ELF-1 (cell line): ENCODE results near the gene LRRC46.

ENCODE experiments used
- DNase-seq: peaks from one replicate; pipeline ENCODE4 v3.0.0-alpha.2; 2016; ENCODE audit warnings: low read depth, low spot score

The LRRC46 gene

DNA sequence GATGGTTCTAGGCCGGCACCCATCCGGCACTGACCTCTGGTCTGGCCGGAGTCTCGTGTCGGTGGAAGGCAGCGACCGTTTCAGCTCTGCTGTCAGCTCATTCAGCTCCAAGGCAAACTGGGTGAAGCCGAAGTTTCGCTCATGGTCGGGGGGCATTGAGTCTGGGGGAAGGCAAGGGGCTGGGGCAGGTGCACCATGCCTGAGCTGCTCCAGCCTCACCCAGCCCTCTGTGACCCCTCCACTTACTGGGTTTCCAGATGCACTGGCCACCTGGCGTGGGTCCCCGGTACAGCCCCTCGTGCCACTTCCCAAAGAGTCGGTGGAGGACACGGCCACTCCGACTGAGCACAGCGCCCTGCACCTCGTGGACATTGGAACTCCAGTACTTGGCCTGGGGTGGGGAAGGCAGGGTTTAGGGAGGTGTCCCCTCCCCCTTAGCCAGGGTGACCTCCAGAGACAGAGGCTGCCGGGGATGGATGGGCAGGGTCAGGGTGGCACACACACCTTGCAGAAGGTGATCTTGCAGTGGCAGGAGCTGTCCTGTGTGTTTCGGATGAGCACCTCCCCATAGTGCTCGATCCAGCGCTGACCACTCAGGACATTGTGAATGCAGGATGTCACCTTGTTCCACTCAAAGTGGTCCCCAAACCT, 22.5 kb upstream of the LRRC46 start:
- no peak for DNase-seq

DNA sequence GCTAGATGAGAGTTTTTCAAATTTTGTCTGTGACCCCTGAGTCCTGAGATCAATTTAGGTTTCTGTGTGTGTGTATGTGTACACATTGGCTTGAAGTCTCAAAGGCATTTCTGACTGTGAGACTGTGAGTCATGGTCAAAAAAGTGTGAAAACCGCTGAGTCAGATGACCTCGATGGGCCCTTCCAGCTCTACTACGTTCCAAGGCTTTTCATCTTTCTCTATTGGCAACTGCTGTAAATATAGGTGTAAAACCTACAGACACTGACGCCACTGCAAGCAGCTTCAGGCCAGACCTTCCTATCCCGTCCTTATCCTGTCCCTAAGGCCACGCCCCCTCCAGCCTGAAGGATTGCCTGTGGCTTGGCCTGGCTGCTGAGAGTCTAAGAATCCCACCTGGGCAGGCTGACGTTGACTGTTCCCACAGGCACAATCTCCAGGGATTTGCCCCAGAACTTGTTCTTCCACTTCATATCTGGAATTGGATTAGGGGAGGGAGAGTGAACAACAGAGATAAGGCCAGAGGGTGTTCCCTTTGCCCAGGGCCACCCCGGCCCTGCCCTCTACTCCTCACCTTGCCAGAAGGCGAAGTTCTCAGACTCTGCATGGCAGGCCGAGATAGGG, 21.2 kb upstream of the LRRC46 start:
- peak; percentile 93 for DNase-seq

DNA sequence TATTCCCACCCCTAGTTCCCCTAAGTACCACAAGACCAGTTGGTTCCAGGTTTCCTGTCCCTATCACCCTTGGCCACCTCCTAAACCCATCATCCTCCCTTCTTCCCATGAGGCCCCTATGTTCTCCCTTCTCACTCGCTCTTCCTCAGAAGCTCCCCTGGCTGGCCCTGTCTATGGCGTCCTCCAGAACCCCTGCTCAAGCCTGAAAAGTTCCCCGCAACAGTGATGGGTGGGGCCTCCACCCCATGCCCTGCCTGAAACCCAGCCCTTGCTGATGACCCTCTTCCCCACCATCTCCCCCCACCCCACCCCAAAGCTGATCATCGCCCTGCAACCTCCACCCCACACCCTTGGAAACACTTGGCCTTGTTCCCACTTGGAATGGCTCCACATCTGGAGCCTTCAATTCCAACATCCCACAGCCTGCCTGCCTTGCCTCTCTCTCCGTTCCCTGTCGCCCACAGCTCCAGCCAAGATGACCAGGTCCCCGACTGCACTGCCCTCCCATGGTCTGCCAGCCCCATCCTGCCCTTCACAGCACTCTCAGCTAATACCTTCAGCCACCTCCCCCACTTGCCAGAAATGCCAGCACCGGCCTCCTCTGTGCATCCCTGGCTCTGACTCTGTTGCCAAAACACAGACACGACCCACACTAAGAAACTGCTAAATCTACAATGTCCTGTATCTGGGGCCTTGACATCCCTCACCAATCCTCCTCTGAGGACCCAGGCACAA, 20.4 kb upstream of the LRRC46 start:
- DNase-seq, result no peak

DNA sequence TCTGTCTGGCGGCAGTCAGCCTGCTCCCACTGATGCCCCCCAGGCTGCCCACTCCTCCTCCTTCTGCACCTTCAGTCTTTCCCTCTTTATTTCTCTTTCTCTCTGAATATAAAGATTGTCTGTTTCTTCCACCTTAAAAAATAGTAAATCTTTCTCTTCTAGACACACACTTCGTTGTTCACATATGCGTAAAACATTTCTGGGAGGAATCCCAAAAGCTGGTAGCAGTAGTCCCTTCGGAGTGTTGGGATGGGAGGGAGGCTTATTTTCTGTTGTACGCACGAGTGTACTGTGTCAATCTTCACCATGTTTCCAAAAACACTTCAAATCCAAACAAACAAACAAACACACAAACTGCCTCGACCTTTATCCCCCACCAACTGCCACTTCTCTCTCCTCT, 19.8 kb upstream of the LRRC46 start:
- no peak for DNase-seq

DNA sequence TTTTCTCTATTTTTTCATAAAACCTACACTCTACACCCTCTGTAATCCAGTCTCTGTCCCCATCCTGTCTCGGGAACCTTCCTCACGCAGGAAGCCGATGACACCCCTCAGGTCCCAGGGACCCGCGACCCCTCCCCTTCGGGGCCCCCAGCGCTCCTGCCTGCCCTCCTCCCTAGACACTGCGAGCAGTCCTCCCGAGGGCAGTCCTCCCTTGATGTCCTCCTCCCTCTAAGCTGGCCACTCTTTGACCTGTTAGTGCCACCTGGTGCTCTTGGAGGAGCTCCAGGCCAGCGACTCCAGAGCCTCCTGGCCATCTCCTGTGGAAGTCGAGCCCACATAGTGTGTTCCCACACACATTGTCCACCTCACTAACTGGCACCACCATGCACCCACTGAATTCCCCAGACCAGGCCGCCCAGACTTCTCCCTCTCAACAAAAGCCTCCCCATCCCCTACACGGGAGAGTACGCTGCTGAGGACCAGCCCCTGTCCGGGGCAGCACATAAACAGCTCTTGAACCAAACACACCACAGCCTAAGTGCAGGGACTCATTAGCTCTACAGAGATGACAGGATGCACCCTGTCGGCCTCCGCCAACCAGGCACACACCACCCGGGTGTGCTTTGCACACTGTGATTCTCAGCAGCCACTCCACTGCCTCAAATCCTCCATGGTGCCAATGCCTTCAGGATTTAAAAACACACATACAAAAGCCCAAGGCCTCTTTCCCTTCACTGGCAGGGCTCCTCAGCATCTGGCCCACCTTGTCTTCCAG, 19.1 kb upstream of the LRRC46 start:
- no peak for DNase-seq

DNA sequence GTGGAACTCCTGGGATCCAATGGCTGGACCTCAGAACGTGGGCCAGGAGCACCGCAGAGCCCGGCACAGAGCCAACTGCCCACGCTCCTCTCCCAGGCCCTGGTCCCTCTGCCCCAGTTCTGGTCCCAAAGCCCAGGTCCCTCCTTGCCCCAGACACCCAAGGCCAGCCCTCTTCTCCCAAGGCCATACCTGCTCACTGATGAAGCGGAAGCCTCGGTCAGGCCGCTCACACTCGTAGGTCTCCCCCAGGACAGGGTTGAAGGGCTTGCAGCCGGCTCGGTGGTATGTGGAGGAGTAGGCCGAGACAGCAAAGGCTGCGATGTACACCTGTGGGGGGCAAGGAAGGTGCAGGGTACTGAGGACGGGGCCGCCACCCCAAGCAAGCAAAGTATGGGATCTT, 18.4 kb upstream of the LRRC46 start:
- DNase-seq, result no peak

DNA sequence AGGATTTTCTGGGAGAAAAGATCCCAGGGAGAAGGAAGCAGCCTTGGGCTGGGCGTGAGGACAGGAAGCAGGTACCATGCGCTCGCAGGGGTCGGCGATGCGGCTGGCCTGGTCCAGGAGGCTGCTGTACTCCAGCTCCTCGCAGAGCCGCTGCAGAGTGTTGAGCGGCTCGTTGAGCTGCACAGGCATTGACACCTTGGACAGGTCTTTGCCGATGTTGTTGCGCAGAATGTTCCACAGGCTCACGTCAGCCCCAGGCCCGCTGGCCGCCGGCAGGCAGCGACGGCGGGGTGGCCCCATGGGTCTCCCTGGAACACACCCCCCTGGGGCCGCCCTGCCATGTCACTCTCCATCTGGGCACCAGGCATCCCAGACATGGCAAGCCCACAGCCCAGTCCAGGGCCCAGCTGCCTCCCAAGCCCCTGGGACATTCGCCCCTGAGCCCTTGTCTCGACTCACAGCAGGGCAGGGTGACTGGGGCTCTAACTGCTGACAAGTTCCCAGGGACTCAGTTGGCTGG, 17.9 kb upstream of the LRRC46 start:
- DNase-seq, result no peak

- no peak for DNase-seq
Measured at GRCh38 chr17:47815106-47815918, 16.2 kb upstream of the LRRC46 start.

GRCh38 chr17:47816111-47816735, 15.2 kb upstream of the LRRC46 start:
- no peak for DNase-seq

DNA sequence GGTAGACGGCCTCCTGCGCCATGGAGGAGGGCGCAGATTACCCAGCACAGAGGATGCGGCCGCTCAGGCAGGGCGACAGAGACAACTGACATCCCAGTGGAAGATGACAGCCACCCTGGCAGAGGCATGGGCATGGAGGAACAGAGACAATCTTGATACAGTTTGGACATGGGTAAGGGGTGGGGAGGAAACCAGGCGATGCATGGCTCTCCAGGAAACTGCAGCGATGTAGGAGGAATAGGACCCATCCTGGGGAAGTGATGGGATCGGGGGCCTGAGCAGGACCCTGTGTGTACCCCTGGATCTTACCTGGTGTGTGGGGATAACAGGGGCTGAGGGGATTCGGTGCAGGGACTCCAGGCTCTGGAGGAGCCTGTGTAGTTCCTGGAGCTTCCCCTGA, 14.5 kb upstream of the LRRC46 start:
- no peak for DNase-seq

GRCh38 chr17:47818002-47818695, 13.3 kb upstream of the LRRC46 start:
- no peak for DNase-seq

DNA sequence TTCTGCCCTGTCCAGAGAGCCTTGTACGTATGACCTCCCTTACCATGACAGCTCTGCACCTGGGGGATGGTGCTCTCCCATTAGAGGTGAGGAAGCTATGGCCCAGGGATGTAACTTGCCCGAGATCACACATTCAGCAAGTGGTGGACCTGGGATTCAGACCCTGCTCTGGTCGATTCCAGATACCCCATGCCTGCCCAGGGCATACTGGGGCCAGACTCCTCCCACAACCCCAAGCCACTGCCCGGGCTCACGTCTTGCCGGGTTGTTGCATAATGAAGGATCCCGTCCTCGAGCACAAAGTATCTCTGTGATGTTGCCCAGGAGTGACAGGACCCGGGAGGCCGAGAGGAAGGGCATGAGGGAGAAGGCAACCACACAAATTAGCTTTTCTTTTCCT, 12.0 kb upstream of the LRRC46 start:
- no peak for DNase-seq

GRCh38 chr17:47820033-47820789, 11.3 kb upstream of the LRRC46 start:
- no peak for DNase-seq

DNA sequence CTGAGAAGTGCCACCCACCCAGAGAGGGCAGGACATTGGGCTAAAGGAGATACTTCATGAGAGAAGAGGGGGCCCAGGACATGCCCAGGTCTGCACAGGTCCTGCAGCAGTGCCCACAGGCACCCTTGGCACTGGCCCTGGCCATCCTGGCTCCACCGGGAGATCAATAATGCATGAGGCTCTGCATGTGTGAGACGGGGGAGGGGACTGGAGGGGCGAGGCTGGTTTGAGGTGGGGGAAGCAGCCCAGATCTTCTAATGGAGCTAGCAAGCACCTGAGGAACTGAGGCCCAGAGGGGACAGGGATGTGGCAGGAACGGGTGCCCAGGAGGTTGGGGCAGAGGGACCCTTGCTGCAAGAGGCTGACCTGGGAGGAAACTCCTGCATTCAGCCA, 10.4 kb upstream of the LRRC46 start:
- no peak for DNase-seq

GRCh38 chr17:47821424-47822391, 9.8 kb upstream of the LRRC46 start, which contains the start of gene OSBPL7:
TSS of gene OSBPL7 (minus strand) at chr17:47821794. CDS start at chr17:47820278, 1,516 bp downstream.
- DNase-seq, result peak; percentile 68

- DNase-seq, result no peak
Measured at GRCh38 chr17:47822785-47823184, 8.7 kb upstream of the LRRC46 start.

DNA sequence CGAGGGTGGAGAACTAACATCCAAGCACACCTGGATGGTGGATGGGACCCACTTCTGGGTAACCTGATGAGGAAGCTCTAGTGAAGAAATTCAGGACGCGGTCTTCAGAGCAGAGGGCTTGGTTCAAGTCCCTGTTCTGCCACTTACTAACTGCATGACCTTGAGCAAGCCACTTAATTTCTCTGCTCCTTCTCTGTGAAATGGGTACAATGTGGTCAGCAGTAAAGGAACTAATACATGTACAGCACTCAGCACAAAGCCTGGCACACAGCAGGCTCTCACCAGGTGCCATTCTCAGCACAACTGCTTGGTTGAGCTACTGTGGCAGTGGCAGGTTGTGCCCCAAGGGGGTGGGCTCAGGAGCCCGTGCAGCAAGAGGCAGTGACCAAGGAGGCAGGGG, 8.0 kb upstream of the LRRC46 start:
- no peak for DNase-seq

DNA sequence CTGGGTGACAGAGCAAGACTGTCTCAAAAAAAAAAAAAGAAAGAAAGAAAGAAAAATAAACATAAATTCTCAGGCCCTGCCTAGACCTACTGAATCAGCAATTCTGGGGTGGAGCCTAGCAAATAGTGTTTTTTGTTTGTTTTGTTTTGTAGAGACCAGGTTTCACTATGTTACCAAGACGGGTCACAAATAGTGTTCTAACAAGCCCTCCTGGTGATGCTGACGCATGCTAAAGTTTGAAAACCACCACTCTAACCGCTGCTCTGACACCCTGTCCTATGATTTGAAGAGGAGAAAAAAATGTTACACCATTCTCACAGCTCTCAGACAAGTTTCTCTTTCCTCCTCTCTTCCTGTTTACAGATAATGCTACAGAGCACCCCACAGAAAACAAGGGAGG, 1.6 kb upstream of the LRRC46 start:
- DNase-seq, result no peak
